Ishikawa (cell line): Measurements from ENCODE around the gene LAMC3.

ENCODE experiments used
- CEBPB ChIP-seq: IDR thresholded peaks from 2 replicates; pipeline ENCODE4 v1.6.1; 2012
- CREB1 ChIP-seq: IDR thresholded peaks from 2 replicates; pipeline ENCODE4 v1.6.1; 2012; ENCODE audit warnings: low read depth
- EGR1 ChIP-seq: IDR thresholded peaks from 2 replicates; pipeline ENCODE4 v1.6.1; 2012
- EP300 ChIP-seq: IDR thresholded peaks from 2 replicates; pipeline ENCODE4 v1.6.1; 2012; ENCODE audit warnings: borderline replicate concordance
- FOXM1 ChIP-seq: IDR thresholded peaks from 2 replicates; pipeline ENCODE4 v1.6.1; 2012; ENCODE audit warnings: low read depth, borderline replicate concordance
- MAX ChIP-seq: IDR thresholded peaks from 2 replicates; pipeline ENCODE4 v1.6.1; 2012
- NFIC ChIP-seq: IDR thresholded peaks from 2 replicates; pipeline ENCODE4 v1.6.1; 2012
- RAD21 ChIP-seq: IDR thresholded peaks from 2 replicates; pipeline ENCODE4 v1.6.1; 2012; ENCODE audit warnings: low read depth
- REST ChIP-seq: IDR thresholded peaks from 2 replicates; pipeline ENCODE4 v1.6.1; 2012; ENCODE audit warnings: low read depth, mild to moderate bottlenecking
- TAF1 ChIP-seq: IDR thresholded peaks from 2 replicates; pipeline ENCODE4 v1.6.1; 2012; ENCODE audit warnings: low read depth, mild to moderate bottlenecking
- TCF12 ChIP-seq: IDR thresholded peaks from 2 replicates; pipeline ENCODE4 v1.6.1; 2012; ENCODE audit warnings: low read depth
- TEAD4 ChIP-seq: IDR thresholded peaks from 2 replicates; pipeline ENCODE4 v1.6.1; 2012
- USF1 ChIP-seq: IDR thresholded peaks from 2 replicates; pipeline ENCODE4 v1.6.1; 2012
- YY1 ChIP-seq: IDR thresholded peaks from 2 replicates; pipeline ENCODE4 v1.6.1; 2012; ENCODE audit warnings: low read depth
- ZBTB7A ChIP-seq: IDR thresholded peaks from 2 replicates; pipeline ENCODE4 v1.6.1; 2012; ENCODE audit warnings: low read depth

The LAMC3 gene

GRCh38 chr9:130975932-130976841 is 32.8 kb upstream of the LAMC3 start:
- TF ChIP-seq FOXM1 (no peak), CREB1 (no peak), TCF12 (no peak), CEBPB (no peak), YY1 (no peak), MAX (no peak), EGR1 (no peak), EP300 (no peak), REST (no peak), USF1 (no peak), TEAD4 (no peak), ZBTB7A (no peak)

GRCh38 chr9:130977811-130978221 is 31.2 kb upstream of the LAMC3 start:
- TF ChIP-seq FOXM1 = no peak
- TF ChIP-seq TAF1 = no peak
- TF ChIP-seq TEAD4 = no peak
- TF ChIP-seq REST = no peak
- no peak for TF ChIP-seq EGR1
- no peak for TF ChIP-seq YY1
- no peak for TF ChIP-seq MAX
- no peak for TF ChIP-seq TCF12
- TF ChIP-seq CEBPB = no peak
- no peak for TF ChIP-seq NFIC
- no peak for TF ChIP-seq RAD21
- TF ChIP-seq CREB1 = no peak
- TF ChIP-seq EP300 = no peak

GRCh38 chr9:130979591-130980385 is 29.2 kb upstream of the LAMC3 start:
- no peak for TF ChIP-seq MAX
- no peak for TF ChIP-seq REST
- no peak for TF ChIP-seq TAF1
- no peak for TF ChIP-seq FOXM1
- no peak for TF ChIP-seq EP300
- no peak for TF ChIP-seq CREB1
- TF ChIP-seq TEAD4 = no peak
- no peak for TF ChIP-seq TCF12
- no peak for TF ChIP-seq YY1
- TF ChIP-seq CEBPB = no peak
- TF ChIP-seq EGR1 = no peak

GRCh38 chr9:130980526-130980925 is 28.4 kb upstream of the LAMC3 start:
- no peak for TF ChIP-seq REST
- no peak for TF ChIP-seq TAF1
- TF ChIP-seq CEBPB = no peak
- no peak for TF ChIP-seq YY1
- TF ChIP-seq ZBTB7A = no peak
- TF ChIP-seq TCF12 = no peak
- no peak for TF ChIP-seq EP300
- TF ChIP-seq FOXM1 = no peak
- TF ChIP-seq RAD21 = no peak
- TF ChIP-seq TEAD4 = no peak
- TF ChIP-seq CREB1 = no peak
- no peak for TF ChIP-seq EGR1
- TF ChIP-seq MAX = no peak
- no peak for TF ChIP-seq USF1
- no peak for TF ChIP-seq NFIC
